C4-2B (cell line): ENCODE measurements around the gene ADAM12.

Experiments
- ZFX ChIP-seq: fragments of 450-650 bp; IDR thresholded peaks from 2 replicates; pipeline ENCODE4 v1.6.1; 2017
- TF ChIP-seq, protein P1 (sequence below): fragments of 450-650 bp; conservative IDR thresholded peaks from 2 replicates; pipeline ENCODE4 v1.5.1; 2017; ENCODE audit warnings: mild to moderate bottlenecking

DNA sequence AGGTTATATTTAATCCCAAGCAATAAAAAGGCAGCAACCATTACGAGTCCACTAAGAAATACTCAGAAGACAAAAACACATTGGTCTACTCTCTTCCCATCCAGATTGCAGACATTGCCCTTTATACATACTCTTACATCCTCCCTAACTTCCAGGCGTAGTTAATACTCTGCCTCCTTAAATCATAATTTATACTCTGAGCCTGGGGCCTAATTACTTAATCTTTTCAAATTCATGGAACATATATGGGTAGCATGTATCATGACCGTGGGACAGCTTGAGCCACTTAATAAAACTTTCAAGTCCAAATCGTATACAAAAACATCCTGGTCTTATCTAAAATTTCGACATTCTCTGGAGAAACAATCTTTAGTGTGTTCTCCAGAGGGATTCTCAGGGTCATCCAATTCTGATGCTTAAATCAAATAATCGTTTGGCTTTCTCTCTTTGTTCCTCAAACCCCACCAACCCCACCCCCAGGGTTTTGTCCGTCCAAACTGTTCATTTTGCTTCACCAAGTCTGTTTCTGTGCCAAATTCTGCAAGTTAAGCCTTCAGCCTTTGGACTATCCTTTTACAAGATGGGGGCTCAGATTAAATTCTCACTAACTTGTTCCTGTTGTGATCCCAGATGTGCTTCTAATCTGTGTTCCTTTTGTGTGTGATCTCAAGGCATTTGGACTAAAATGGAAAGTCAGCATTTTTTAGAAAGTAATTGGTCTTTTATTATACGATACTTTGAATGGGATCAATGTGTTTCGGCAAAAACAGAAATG lies 86.4 kb downstream of the ADAM12 start:
- TF ChIP-seq, protein P1, sequence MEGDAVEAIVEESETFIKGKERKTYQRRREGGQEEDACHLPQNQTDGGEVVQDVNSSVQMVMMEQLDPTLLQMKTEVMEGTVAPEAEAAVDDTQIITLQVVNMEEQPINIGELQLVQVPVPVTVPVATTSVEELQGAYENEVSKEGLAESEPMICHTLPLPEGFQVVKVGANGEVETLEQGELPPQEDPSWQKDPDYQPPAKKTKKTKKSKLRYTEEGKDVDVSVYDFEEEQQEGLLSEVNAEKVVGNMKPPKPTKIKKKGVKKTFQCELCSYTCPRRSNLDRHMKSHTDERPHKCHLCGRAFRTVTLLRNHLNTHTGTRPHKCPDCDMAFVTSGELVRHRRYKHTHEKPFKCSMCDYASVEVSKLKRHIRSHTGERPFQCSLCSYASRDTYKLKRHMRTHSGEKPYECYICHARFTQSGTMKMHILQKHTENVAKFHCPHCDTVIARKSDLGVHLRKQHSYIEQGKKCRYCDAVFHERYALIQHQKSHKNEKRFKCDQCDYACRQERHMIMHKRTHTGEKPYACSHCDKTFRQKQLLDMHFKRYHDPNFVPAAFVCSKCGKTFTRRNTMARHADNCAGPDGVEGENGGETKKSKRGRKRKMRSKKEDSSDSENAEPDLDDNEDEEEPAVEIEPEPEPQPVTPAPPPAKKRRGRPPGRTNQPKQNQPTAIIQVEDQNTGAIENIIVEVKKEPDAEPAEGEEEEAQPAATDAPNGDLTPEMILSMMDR, result no peak
- no peak for TF ChIP-seq ZFX
